H1 (cell line): ENCODE measurements around the gene DCUN1D3. TPM values are rescaled to one million over a fixed set of nuclear protein-coding genes. Genes with fewer than 3 reads are reported as not detected.

Source experiments
- CTCF ChIA-PET: fragments of 300-600 bp; sonication (Branson Sonifier 250); formaldehyde crosslinking; loops from one replicate; lab custom pipeline; 2021; ENCODE audit not compliant: partially characterized antibody; lab: Charles Lee
- POLR2A ChIA-PET: fragments of 300-600 bp; sonication (Branson Sonifier 250); formaldehyde crosslinking; loops from one replicate; lab custom pipeline; 2021; ENCODE audit warnings: inconsistent platforms; ENCODE audit not compliant: partially characterized antibody; lab: Charles Lee
- DNase-seq, 2 experiments: peaks; one replicate each; pipeline versions ENCODE4 v3.0.0 to v3.0.0-alpha.2; 2010 to 2022; ENCODE audit warnings: low spot score in 2 of 2, low read depth in 1 of 2, mixed read lengths in 1 of 2
- FAIRE-seq: peaks from 2 replicates; lab custom pipeline; 2011; peaks lifted over from hg19 to GRCh38; lab: Jason Lieb, UNC
- H2AFZ ChIP-seq: 2 replicates; pipeline ENCODE4 v1.8.1; 2012; ENCODE audit warnings: low read length, inconsistent platforms
- H2AK5ac ChIP-seq: 2 replicates; pipeline ENCODE4 v1.6.1; 2013; ENCODE audit warnings: low read depth, low read length
- H2BK120ac ChIP-seq: replicated peaks from 2 replicates; pipeline ENCODE3; 2013; ENCODE audit warnings: low read depth, low read length, inconsistent platforms
- H2BK12ac ChIP-seq: 2 replicates; pipeline ENCODE4 v1.6.1; 2013; ENCODE audit warnings: low read depth, low read length
- H2BK15ac ChIP-seq: 2 replicates; pipeline ENCODE4 v1.6.1; 2013; ENCODE audit warnings: low read length
- H2BK20ac ChIP-seq: 2 replicates; pipeline ENCODE4 v1.6.1; 2013; ENCODE audit warnings: low read length
- H2BK5ac ChIP-seq: 2 replicates; pipeline ENCODE4 v1.6.1; 2013; ENCODE audit warnings: low read depth, low read length
- H3K14ac ChIP-seq: 2 replicates; pipeline ENCODE4 v1.6.1; 2013; ENCODE audit warnings: inconsistent platforms; ENCODE audit not compliant: insufficient read length
- H3K18ac ChIP-seq: 2 replicates; pipeline ENCODE4 v1.6.1; 2013; ENCODE audit warnings: low read length; ENCODE audit errors: extremely low read depth
- H3K23ac ChIP-seq: 2 replicates; pipeline ENCODE4 v1.6.1; 2013; ENCODE audit warnings: inconsistent platforms; ENCODE audit not compliant: insufficient read length
- H3K23me2 ChIP-seq: 2 replicates; pipeline ENCODE4 v1.6.1; 2013; ENCODE audit warnings: low read depth, low read length
- H3K27ac ChIP-seq: 2 replicates; pipeline ENCODE4 v1.6.1; 2011; ENCODE audit warnings: low read depth, low read length, inconsistent platforms
- H3K27me3 ChIP-seq, 4 experiments: replicated peaks in 1 of 4; 1 replicate in 1 of 4; 2 replicates in 3 of 4; pipeline versions ENCODE4 v1.6.1 to v1.8.1; 2011 to 2013; ENCODE audit warnings: low read length in 3 of 4, mild to moderate bottlenecking in 3 of 4, inconsistent platforms in 2 of 4, mixed read lengths in 2 of 4, moderate library complexity in 1 of 4; ENCODE audit not compliant: control insufficient read depth in 3 of 4, insufficient read depth in 3 of 4; ENCODE audit errors: extremely low read depth in 1 of 4
- H3K36me3 ChIP-seq, 4 experiments: 2 replicates each; pipeline versions ENCODE4 v1.6.1 to v1.8.1; 2011 to 2013; ENCODE audit warnings: mild to moderate bottlenecking in 4 of 4, low read length in 3 of 4, moderate library complexity in 2 of 4, control low read depth in 1 of 4, inconsistent platforms in 1 of 4; ENCODE audit not compliant: insufficient read depth in 4 of 4, control insufficient read depth in 2 of 4
- H3K4ac ChIP-seq: replicated peaks from 2 replicates; pipeline ENCODE3; 2013; ENCODE audit warnings: low read length, low read depth, mixed read lengths, inconsistent platforms; ENCODE audit not compliant: insufficient read length
- H3K4me1 ChIP-seq, 4 experiments: replicated peaks in 1 of 4; 1 replicate in 1 of 4; 2 replicates in 3 of 4; pipeline versions ENCODE4 v1.6.1 to v1.8.1; 2011 to 2013; ENCODE audit warnings: low read length in 3 of 4, inconsistent platforms in 2 of 4, mixed read lengths in 1 of 4; ENCODE audit not compliant: insufficient read depth in 4 of 4, control insufficient read depth in 3 of 4
- H3K4me2 ChIP-seq, 2 experiments: 2 replicates each; pipeline versions ENCODE4 v1.6.1 to v1.8.1; 2011 to 2013; ENCODE audit warnings: low read depth in 2 of 2, low read length in 2 of 2, control low read depth in 1 of 2, inconsistent platforms in 1 of 2, mild to moderate bottlenecking in 1 of 2; ENCODE audit not compliant: insufficient read depth in 1 of 2
- H3K4me3 ChIP-seq, 4 experiments: fragments of 200-600, 300-600 bp in 1 of 4; sonication (generic), shearing (Covaris generic), sonication (Bioruptor Twin) in 1 of 4; 2 replicates each; pipeline versions ENCODE4 v1.5.1 to v1.8.1; 2011 to 2016; ENCODE audit warnings: low read length in 4 of 4, low read depth in 3 of 4, control low read depth in 2 of 4, inconsistent platforms in 2 of 4, mild to moderate bottlenecking in 2 of 4, mixed read lengths in 1 of 4, moderate library complexity in 1 of 4; ENCODE audit not compliant: insufficient read depth in 2 of 4; ENCODE audit errors: extremely low read depth in 1 of 4
- H3K56ac ChIP-seq: replicated peaks from 2 replicates; pipeline ENCODE3; 2013; ENCODE audit warnings: low read depth, mild to moderate bottlenecking, mixed read lengths, low read length, inconsistent platforms; ENCODE audit not compliant: insufficient read length
- H3K79me1 ChIP-seq: 2 replicates; pipeline ENCODE4 v1.6.1; 2013; ENCODE audit warnings: low read depth, low read length, control low read depth
- H3K79me2 ChIP-seq, 2 experiments: 2 replicates each; pipeline versions ENCODE4 v1.6.1 to v1.8.1; 2012 to 2013; ENCODE audit warnings: low read length in 2 of 2, mild to moderate bottlenecking in 2 of 2, inconsistent platforms in 1 of 2; ENCODE audit not compliant: insufficient read depth in 2 of 2, control insufficient read depth in 1 of 2
- H3K9ac ChIP-seq, 4 experiments: replicated peaks in 1 of 4; 1 replicate in 1 of 4; 2 replicates in 3 of 4; pipeline versions ENCODE4 v1.6.1 to v1.8.1; 2011 to 2013; ENCODE audit warnings: low read depth in 3 of 4, low read length in 3 of 4, control low read depth in 2 of 4, mild to moderate bottlenecking in 2 of 4, moderate library complexity in 2 of 4, inconsistent platforms in 1 of 4; ENCODE audit errors: extremely low read depth in 1 of 4
- H3K9me3 ChIP-seq, 2 experiments: 2 replicates each; pipeline versions ENCODE4 v1.6.1 to v1.8.1; 2012 to 2013; ENCODE audit warnings: mild to moderate bottlenecking in 2 of 2, moderate library complexity in 2 of 2, control low read depth in 1 of 2, inconsistent platforms in 1 of 2, low read depth in 1 of 2, low read length in 1 of 2, mixed read lengths in 1 of 2; ENCODE audit not compliant: insufficient read depth in 2 of 2
- H4K20me1 ChIP-seq, 2 experiments: replicated peaks in 1 of 2; 2 replicates each; pipeline versions ENCODE3 to v1.8.1; 2011 to 2013; ENCODE audit warnings: inconsistent platforms in 2 of 2, low read length in 2 of 2, mild to moderate bottlenecking in 1 of 2; ENCODE audit not compliant: insufficient read depth in 2 of 2, control insufficient read depth in 1 of 2
- H4K5ac ChIP-seq: 2 replicates; pipeline ENCODE4 v1.6.1; 2013; ENCODE audit warnings: low read length, low read depth, mixed read lengths, inconsistent platforms; ENCODE audit not compliant: insufficient read length
- H4K8ac ChIP-seq: 2 replicates; pipeline ENCODE4 v1.8.0; 2013; ENCODE audit warnings: mild to moderate bottlenecking, moderate library complexity, low read length, inconsistent platforms; ENCODE audit not compliant: insufficient read depth; ENCODE audit errors: extremely low read depth
- H4K91ac ChIP-seq: replicated peaks from 2 replicates; pipeline ENCODE3; 2013; ENCODE audit warnings: low read length, mixed read lengths, inconsistent platforms; ENCODE audit not compliant: insufficient read length
- ASH2L ChIP-seq: fragments of 200-600, 300-600 bp; sonication (generic); IDR thresholded peaks from one replicate; pipeline ENCODE4 v1.7.1; 2017; ENCODE audit warnings: low read length
- CEBPB ChIP-seq: IDR thresholded peaks from 2 replicates; pipeline ENCODE4 v1.6.1; 2012; ENCODE audit warnings: low read depth, low read length
- CHD1 ChIP-seq: IDR thresholded peaks from 2 replicates; pipeline ENCODE4 v1.6.1; 2012; ENCODE audit warnings: low read depth, low read length, improper control_type of control experiment
- SIX5 ChIP-seq: IDR thresholded peaks from 2 replicates; pipeline ENCODE4 v1.6.1; 2011; ENCODE audit warnings: mild to moderate bottlenecking, low read depth, low read length
- TCF12 ChIP-seq: IDR thresholded peaks from 2 replicates; pipeline ENCODE4 v1.6.1; 2011; ENCODE audit warnings: low read depth, mild to moderate bottlenecking, low read length
- polyA plus RNA-seq, 7 experiments: library from polyadenylated mRNA; depleted of rRNA in 3 of 7; stranded (reverse) in 5 of 7; unstranded in 2 of 7; fragments of >200 nt in 5 of 7; fragments of 200-250 nt in 2 of 7; gene quantifications; 1 replicate in 5 of 7; 2 replicates in 1 of 7; 4 replicates in 1 of 7; pipeline versions ENCODE4 v1.2.1 to v1.2.3, GENCODE V29; 2011 to 2013; ENCODE audit warnings: missing spikeins in 2 of 7, mixed read lengths in 2 of 7
- total RNA-seq: library from RNA; stranded (reverse); fragmentation: NEBNext Ultra II Directional; extraction: Animal tissue kit (Norgen Biotek cat#: 25700); gene quantifications from 2 replicates; pipeline ENCODE4 v1.2.1, GENCODE V29; 2021

Gene DCUN1D3
- total and polyA plus RNA-seq, 2 of the 8 experiments (the other 6 are each of a cell fraction or from before 2014, with no cell fraction given), result 3.5 to 18.2 TPM

GRCh38 chr16:20939611-20940010 is 39.5 kb upstream of the DCUN1D3 start:
- CTCF ChIA-PET, result interaction anchor here (1.1 kb wide), 1 partner anchor 90 kb away, joined by 3 read pairs; no protein-coding TSS in a partner anchor
- no peak overlapping the region for H2BK20ac ChIP-seq
- no peak for FAIRE-seq
- no peaks in the 10 kb centered on the region for H3K79me2 ChIP-seq
- H3K4me1 ChIP-seq, result no peaks in the 10 kb centered on the region
- no peak overlapping the region for H4K91ac ChIP-seq
- no peaks in the 10 kb centered on the region for H4K20me1 ChIP-seq
- H2AK5ac ChIP-seq, result no peak overlapping the region
- H2BK15ac ChIP-seq, result no peak overlapping the region
- H3K4me3 ChIP-seq, result no peak overlapping the region
- H4K8ac ChIP-seq, result no peak overlapping the region
- TF ChIP-seq CHD1 (no peak), SIX5 (no peak), TCF12 (no peak), ASH2L (no peak), CEBPB (no peak)
- TF ChIP-seq, all 59 proteins: peak for 0
- DNase-seq, result no peak
- Histone ChIP-seq H3K14ac (no peak overlapping the region), H3K4ac (no peak overlapping the region), H3K4me2 (no peak overlapping the region), H3K79me1 (no peaks in the 10 kb centered on the region), H3K23ac (no peak overlapping the region), H2AFZ (no peak overlapping the region), H2BK120ac (no peak overlapping the region), H3K27ac (no peak overlapping the region), H3K27me3 (no peaks in the 10 kb centered on the region), H3K36me3 (no peaks in the 10 kb centered on the region), H3K9me3 (peaks cover 0 to 2% of the 10 kb centered on the region in 2 experiments; a peak in 1 of 4 replicates), H3K56ac (no peak overlapping the region), H2BK5ac (no peak overlapping the region), H3K23me2 (0 out of 2 replicates have a peak, but pooled peaks cover 2% of the 10 kb centered on the region), H2BK12ac (no peak overlapping the region), H3K9ac (no peak overlapping the region), H3K18ac (no peak overlapping the region), H4K5ac (no peak overlapping the region)
- POLR2A ChIA-PET, result no interaction called here
